Endothelial cell (in vitro differentiated cells): ENCODE data around the gene DOK6. TPM values are rescaled to one million over a fixed set of nuclear protein-coding genes. Genes with fewer than 3 reads are reported as not detected.

Experiments
- DNase-seq: peaks from one replicate; pipeline ENCODE4 v3.0.0; 2021; ENCODE audit warnings: low spot score
- H3K27ac Mint-ChIP-seq: one replicate; pipeline ENCODE4 v1.8.0; 2021; ENCODE audit warnings: mixed read lengths, inconsistent platforms; ENCODE audit not compliant: unreplicated experiment
- H3K27me3 Mint-ChIP-seq: one replicate; pipeline ENCODE4 v1.8.0; 2021; ENCODE audit warnings: mild to moderate bottlenecking, moderate library complexity, mixed read lengths, inconsistent platforms; ENCODE audit not compliant: unreplicated experiment
- H3K36me3 Mint-ChIP-seq: one replicate; pipeline ENCODE4 v1.8.0; 2021; ENCODE audit warnings: mild to moderate bottlenecking, low read depth, mixed read lengths, inconsistent platforms; ENCODE audit not compliant: unreplicated experiment
- H3K4me1 Mint-ChIP-seq: one replicate; pipeline ENCODE4 v1.8.0; 2021; ENCODE audit warnings: mild to moderate bottlenecking, mixed read lengths, inconsistent platforms; ENCODE audit not compliant: unreplicated experiment
- H3K4me3 Mint-ChIP-seq: one replicate; pipeline ENCODE4 v1.8.0; 2021; ENCODE audit warnings: mild to moderate bottlenecking, mixed read lengths, inconsistent platforms; ENCODE audit not compliant: unreplicated experiment
- H3K9me3 Mint-ChIP-seq: one replicate; pipeline ENCODE4 v1.8.0; 2021; ENCODE audit warnings: mixed read lengths, inconsistent platforms; ENCODE audit not compliant: unreplicated experiment
- total RNA-seq: library from RNA; stranded (reverse); fragmentation: NEBNext Ultra II Directional; extraction: Animal tissue kit (Norgen Biotek cat#: 25700); gene quantifications from one replicate; pipeline ENCODE4 v1.2.1, GENCODE V29; 2021; ENCODE audit not compliant: unreplicated experiment
- TF ChIP-seq, protein P1 (sequence below): fragments of 200-600 bp; sonication (generic); IDR thresholded peaks from one replicate; pipeline ENCODE4 v1.5.0; 2021; ENCODE audit warnings: antibody characterized with exemption; ENCODE audit not compliant: unreplicated experiment

Gene DOK6
- total RNA-seq, 1 donor from 2014 or later = 2.2 TPM

DNA sequence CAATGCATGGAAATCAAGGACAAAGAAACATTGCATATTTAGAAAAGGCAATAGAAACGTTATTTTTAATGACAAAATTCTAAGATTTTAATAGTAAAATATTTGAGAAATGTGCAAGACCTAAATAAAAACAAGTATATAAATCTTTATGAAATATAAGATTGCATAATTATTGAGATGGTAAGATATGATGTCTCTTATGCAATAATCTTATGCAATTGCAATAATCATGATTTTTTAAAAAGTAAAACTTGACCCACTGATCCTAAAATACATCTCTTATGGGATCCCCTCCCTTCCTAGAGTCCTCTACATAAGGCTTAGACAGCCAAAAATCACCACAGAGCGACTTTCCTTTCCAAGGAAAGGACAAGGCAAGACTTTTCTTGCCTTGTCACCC, 249.0 kb downstream of the DOK6 start:
- no peaks in the 10 kb centered on the region for H3K4me1 Mint-ChIP-seq
- TF ChIP-seq, protein P1, sequence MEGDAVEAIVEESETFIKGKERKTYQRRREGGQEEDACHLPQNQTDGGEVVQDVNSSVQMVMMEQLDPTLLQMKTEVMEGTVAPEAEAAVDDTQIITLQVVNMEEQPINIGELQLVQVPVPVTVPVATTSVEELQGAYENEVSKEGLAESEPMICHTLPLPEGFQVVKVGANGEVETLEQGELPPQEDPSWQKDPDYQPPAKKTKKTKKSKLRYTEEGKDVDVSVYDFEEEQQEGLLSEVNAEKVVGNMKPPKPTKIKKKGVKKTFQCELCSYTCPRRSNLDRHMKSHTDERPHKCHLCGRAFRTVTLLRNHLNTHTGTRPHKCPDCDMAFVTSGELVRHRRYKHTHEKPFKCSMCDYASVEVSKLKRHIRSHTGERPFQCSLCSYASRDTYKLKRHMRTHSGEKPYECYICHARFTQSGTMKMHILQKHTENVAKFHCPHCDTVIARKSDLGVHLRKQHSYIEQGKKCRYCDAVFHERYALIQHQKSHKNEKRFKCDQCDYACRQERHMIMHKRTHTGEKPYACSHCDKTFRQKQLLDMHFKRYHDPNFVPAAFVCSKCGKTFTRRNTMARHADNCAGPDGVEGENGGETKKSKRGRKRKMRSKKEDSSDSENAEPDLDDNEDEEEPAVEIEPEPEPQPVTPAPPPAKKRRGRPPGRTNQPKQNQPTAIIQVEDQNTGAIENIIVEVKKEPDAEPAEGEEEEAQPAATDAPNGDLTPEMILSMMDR = no peak
- H3K36me3 Mint-ChIP-seq = no peaks in the 10 kb centered on the region
- H3K27ac Mint-ChIP-seq = no peak overlapping the region
- no peaks in the 10 kb centered on the region for H3K9me3 Mint-ChIP-seq
- DNase-seq = no peak
- no peak overlapping the region for H3K4me3 Mint-ChIP-seq
- H3K27me3 Mint-ChIP-seq = no peaks in the 10 kb centered on the region

DNA sequence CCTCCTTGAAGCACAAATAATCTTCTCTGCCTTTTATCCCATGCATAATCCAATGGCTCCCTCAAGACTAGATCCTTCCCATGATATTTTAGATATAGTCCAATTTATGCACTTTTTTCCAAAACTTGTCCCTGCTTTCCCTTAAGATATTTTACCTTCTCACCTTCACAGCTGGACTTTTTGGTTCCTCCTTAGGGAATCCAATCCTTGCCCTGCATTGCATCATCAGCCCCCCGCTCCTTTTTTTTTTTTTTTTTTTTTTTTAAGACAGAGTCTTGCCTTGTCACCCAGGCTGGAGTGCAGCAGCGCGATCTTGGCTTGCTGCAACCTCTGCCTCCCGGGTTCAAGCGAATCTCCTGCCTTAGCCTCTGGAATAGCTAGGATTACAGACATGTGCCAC, 250.6 kb downstream of the DOK6 start:
- DNase-seq = no peak
- no peaks in the 10 kb centered on the region for H3K36me3 Mint-ChIP-seq
- H3K9me3 Mint-ChIP-seq = no peaks in the 10 kb centered on the region
- TF ChIP-seq, protein P1 = no peak
- H3K27me3 Mint-ChIP-seq = no peaks in the 10 kb centered on the region
- no peaks in the 10 kb centered on the region for H3K4me1 Mint-ChIP-seq
- H3K27ac Mint-ChIP-seq = no peak overlapping the region
- H3K4me3 Mint-ChIP-seq = no peak overlapping the region

DNA sequence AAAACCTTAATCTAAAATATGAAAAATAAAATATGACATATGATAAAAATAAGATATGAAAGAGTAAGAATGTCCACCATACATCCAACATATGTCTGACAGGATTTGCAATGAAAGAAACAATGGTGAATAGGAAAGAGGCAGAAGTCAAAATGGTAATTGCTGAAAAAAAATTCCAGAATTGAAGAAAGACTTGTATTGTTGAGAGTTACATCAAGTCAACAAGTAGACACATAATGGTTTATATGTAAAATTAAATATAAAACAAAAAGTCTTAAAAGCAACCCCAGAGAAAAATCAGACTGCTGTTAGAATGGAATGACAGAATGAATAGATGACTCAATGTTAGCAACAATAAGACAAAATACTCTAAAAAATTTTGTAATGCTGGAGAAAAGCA, 255.1 kb downstream of the DOK6 start:
- Mint-ChIP-seq H3K36me3 (no peaks in the 10 kb centered on the region), H3K4me1 (no peaks in the 10 kb centered on the region), H3K9me3 (no peaks in the 10 kb centered on the region), H3K27ac (no peak overlapping the region), H3K27me3 (no peaks in the 10 kb centered on the region), H3K4me3 (no peak overlapping the region)
- DNase-seq = no peak
- TF ChIP-seq, protein P1 = no peak

DNA sequence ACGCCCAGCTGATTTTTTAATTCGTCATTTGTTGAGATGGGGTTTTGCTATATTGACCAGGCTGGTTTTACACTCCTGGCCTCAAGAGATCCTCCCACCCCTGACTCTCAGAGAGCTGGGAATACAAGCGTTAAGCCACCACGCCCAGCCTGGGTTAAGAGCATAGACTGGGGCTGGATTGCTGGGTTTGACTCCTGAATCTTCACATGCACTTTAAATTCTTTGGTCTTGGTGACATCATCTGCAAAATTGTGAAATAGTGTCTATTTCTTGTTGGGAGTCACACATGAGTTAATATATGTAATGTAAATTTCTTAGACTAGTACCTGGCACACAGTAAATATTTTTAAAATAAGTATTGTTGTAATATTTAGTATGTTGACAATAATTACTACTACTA, 257.4 kb downstream of the DOK6 start:
- no peaks in the 10 kb centered on the region for H3K4me1 Mint-ChIP-seq
- H3K4me3 Mint-ChIP-seq = no peak overlapping the region
- no peaks in the 10 kb centered on the region for H3K27me3 Mint-ChIP-seq
- DNase-seq = no peak
- TF ChIP-seq, protein P1 = no peak
- H3K36me3 Mint-ChIP-seq = no peaks in the 10 kb centered on the region
- H3K27ac Mint-ChIP-seq = no peak overlapping the region
- no peaks in the 10 kb centered on the region for H3K9me3 Mint-ChIP-seq

DNA sequence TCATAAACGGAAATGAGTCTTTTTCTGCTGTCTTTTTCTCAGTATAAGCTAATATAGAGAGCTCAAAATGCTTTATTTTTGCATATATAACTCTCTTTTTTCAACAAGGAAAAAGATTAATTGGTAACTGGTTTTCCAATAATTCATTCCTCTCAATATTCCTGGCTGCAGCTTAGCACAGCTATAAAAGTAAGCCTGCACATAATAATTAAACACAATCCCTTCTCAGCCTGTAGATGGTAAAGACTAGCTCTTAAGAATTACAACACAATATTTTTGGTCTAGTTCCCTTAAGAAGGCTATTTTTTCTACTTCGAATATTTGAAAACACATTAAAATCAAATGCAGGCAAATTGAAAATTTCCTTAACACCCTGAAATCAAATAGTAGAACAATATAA, 258.0 kb downstream of the DOK6 start:
- Mint-ChIP-seq H3K4me3 (no peak overlapping the region), H3K27me3 (no peaks in the 10 kb centered on the region), H3K9me3 (no peaks in the 10 kb centered on the region), H3K36me3 (no peaks in the 10 kb centered on the region), H3K27ac (no peak overlapping the region), H3K4me1 (no peaks in the 10 kb centered on the region)
- TF ChIP-seq, protein P1 = no peak
- DNase-seq = no peak
